B cell (primary cell): ENCODE results near the gene ADAMTS2. TPM values are rescaled to one million over a fixed set of nuclear protein-coding genes. Genes with fewer than 3 reads are reported as not detected.

Experiments
- ATAC-seq: fragments of 200-7000 bp; cut with Tn5 transposase; one replicate; pipeline ENCODE4 v1.10.0; 2021; ENCODE audit warnings: low read depth, mild to moderate bottlenecking, moderate number of reproducible peaks, moderate library complexity
- CTCF ChIA-PET: fragments of 350-600 bp; sonication (Branson Sonifier 250); formaldehyde crosslinking; loops from one replicate; lab custom pipeline; 2021; ENCODE audit warnings: antibody characterized with exemption, inconsistent platforms; lab: Charles Lee
- POLR2A ChIA-PET: fragments of 350-600 bp; sonication (Branson Sonifier 250); formaldehyde crosslinking; loops from one replicate; lab custom pipeline; 2021; ENCODE audit warnings: antibody characterized with exemption; lab: Charles Lee
- DNase-seq: peaks from one replicate; pipeline ENCODE4 v3.0.0; 2013
- H2AFZ ChIP-seq: 2 replicates; pipeline ENCODE4 v1.6.1; 2012; ENCODE audit warnings: mild to moderate bottlenecking, low read depth, low read length; ENCODE audit not compliant: insufficient read depth, poor library complexity, severe bottlenecking
- H3K27ac ChIP-seq, 2 donors: 1 replicate in 1 of 2; 2 replicates in 1 of 2; pipeline ENCODE4 v1.5.1; 2012 to 2013; ENCODE audit warnings: low read length in 2 of 2, mild to moderate bottlenecking in 2 of 2, moderate library complexity in 1 of 2
- H3K27me3 ChIP-seq, 4 experiments: fragments of 200-600 bp in 1 of 4; sonication (generic) in 1 of 4; replicated peaks in 1 of 4; 1 replicate in 2 of 4; 2 replicates in 2 of 4; pipeline versions ENCODE4 v1.6.1 to v1.7.0; 2013 to 2016; ENCODE audit warnings: low read length in 3 of 4, mild to moderate bottlenecking in 2 of 4, mixed read lengths in 1 of 4, moderate library complexity in 1 of 4; ENCODE audit not compliant: insufficient read depth in 4 of 4, control insufficient read depth in 3 of 4; ENCODE audit errors: control extremely low read depth in 1 of 4
- H3K36me3 ChIP-seq, 2 experiments: replicated peaks in 1 of 2; 1 replicate in 1 of 2; 2 replicates in 1 of 2; pipeline versions ENCODE4 v1.6.1 to v1.7.1; 2013; ENCODE audit warnings: low read length in 1 of 2; ENCODE audit not compliant: insufficient read depth in 2 of 2, control insufficient read depth in 1 of 2; ENCODE audit errors: control extremely low read depth in 1 of 2, extremely low read depth in 1 of 2
- H3K4me1 ChIP-seq, 2 donors: fragments of 200-600 bp in 1 of 2; sonication (generic) in 1 of 2; 1 replicate in 1 of 2; 2 replicates in 1 of 2; pipeline versions ENCODE4 v1.5.1 to v1.6.1; 2013 to 2017; ENCODE audit warnings: low read length in 2 of 2; ENCODE audit not compliant: control insufficient read depth in 2 of 2, insufficient read depth in 2 of 2
- H3K4me2 ChIP-seq: replicated peaks from 2 replicates; pipeline ENCODE3; 2012; ENCODE audit warnings: mild to moderate bottlenecking, low read depth, low read length; ENCODE audit not compliant: poor library complexity, severe bottlenecking
- H3K4me3 ChIP-seq, 5 experiments: fragments of 200-600 bp in 1 of 5; sonication (generic) in 1 of 5; 1 replicate in 3 of 5; 2 replicates in 2 of 5; pipeline versions ENCODE4 v1.5.1 to v1.7.0; 2011 to 2016; ENCODE audit warnings: low read length in 4 of 5, mild to moderate bottlenecking in 4 of 5, low read depth in 2 of 5, control low read depth in 1 of 5, moderate library complexity in 1 of 5; ENCODE audit not compliant: insufficient read depth in 1 of 5; ENCODE audit errors: control extremely low read depth in 1 of 5, extremely low read depth in 1 of 5
- H3K79me2 ChIP-seq: fragments of 200-600 bp; sonication (generic); one replicate; pipeline ENCODE4 v1.6.0; 2016; ENCODE audit warnings: low read length; ENCODE audit not compliant: control insufficient read depth, insufficient read depth
- H3K9ac ChIP-seq: fragments of 200-600 bp; sonication (generic); 2 replicates; pipeline ENCODE4 v1.6.1; 2017; ENCODE audit warnings: mild to moderate bottlenecking, low read length, moderate library complexity
- H3K9me3 ChIP-seq, 3 donors: one replicate each; pipeline versions ENCODE4 v1.6.1 to v1.7.1; 2013; ENCODE audit warnings: low read length in 2 of 3; ENCODE audit not compliant: control insufficient read depth in 2 of 3, insufficient read depth in 1 of 3; ENCODE audit errors: control extremely low read depth in 1 of 3
- H4K20me1 ChIP-seq: 2 replicates; pipeline ENCODE4 v1.6.0; 2012; ENCODE audit warnings: mild to moderate bottlenecking, low read length; ENCODE audit not compliant: insufficient read depth, control insufficient read depth, poor library complexity, severe bottlenecking
- H3K27ac Mint-ChIP-seq: one replicate; pipeline ENCODE4 v1.8.0; 2021; ENCODE audit warnings: mixed read lengths
- H3K27me3 Mint-ChIP-seq: one replicate; pipeline ENCODE4 v1.8.0; 2021; ENCODE audit warnings: mixed read lengths
- H3K4me1 Mint-ChIP-seq: one replicate; pipeline ENCODE4 v1.8.0; 2021; ENCODE audit warnings: mixed read lengths
- H3K4me3 Mint-ChIP-seq: one replicate; pipeline ENCODE4 v1.8.0; 2021; ENCODE audit warnings: mixed read lengths
- H3K9me3 Mint-ChIP-seq: one replicate; pipeline ENCODE4 v1.8.0; 2022; ENCODE audit warnings: mixed read lengths; ENCODE audit not compliant: insufficient read depth
- EZH2 ChIP-seq: IDR thresholded peaks from 2 replicates; pipeline ENCODE4 v1.6.1; 2012; ENCODE audit warnings: borderline replicate concordance, low read depth, mild to moderate bottlenecking, moderate library complexity, low read length; ENCODE audit not compliant: insufficient read depth, poor library complexity, severe bottlenecking
- WGBS: methylation state at CpG from one replicate; pipeline ENCODE4 v1.1.5; 2013; ENCODE audit warnings: missing lambda C conversion rate; ENCODE audit not compliant: insufficient coverage; 5-methylcytosine and 5-hydroxymethylcytosine counted together
- intact Hi-C: fragments of 100-400 bp; cut with micrococcal nuclease; formaldehyde crosslinking; loops from one replicate; pipeline ENCODE4 v1.10.0; 2022
- polyA plus RNA-seq: library from polyadenylated mRNA; depleted of rRNA; stranded (reverse); fragments of >200 nt; gene quantifications from 2 replicates; pipeline ENCODE4 v1.2.3, GENCODE V29; 2012
- total RNA-seq, 2 donors: library from RNA; stranded (reverse); fragments of 120-200 nt in 1 of 2; gene quantifications; 1 replicate in 1 of 2; 2 replicates in 1 of 2; pipeline versions ENCODE4 v1.2.3 to v1.2.4, GENCODE V29; 2013 to 2022
- TF ChIP-seq, protein P1 (sequence below): fragments of 200-600 bp; IDR thresholded peaks from one replicate; pipeline ENCODE4 v1.8.0; 2022; ENCODE audit warnings: antibody characterized with exemption, mild to moderate bottlenecking

ADAMTS2 gene
- total and polyA plus RNA-seq, 2 donors (not counting 1 experiment from before 2014, with no cell fraction given) = not detected

- ChIA-PET POLR2A (no interaction called here), CTCF (no interaction called here)
- Histone ChIP-seq H3K4me3 (no peak overlapping the region), H3K4me1 (no peaks in the 10 kb centered on the region), H3K9me3 (no peaks in the 10 kb centered on the region), H3K27ac (no peak overlapping the region), H3K79me2 (no peaks in the 10 kb centered on the region), H3K9ac (no peak overlapping the region), H4K20me1 (no peaks in the 10 kb centered on the region), H3K27me3 (no peaks in the 10 kb centered on the region), H3K36me3 (no peaks in the 10 kb centered on the region), H2AFZ (no peak overlapping the region), H3K4me2 (no peak overlapping the region)
- no peaks in the 10 kb centered on the region for H3K4me1 Mint-ChIP-seq
- no peak for TF ChIP-seq EZH2
- TF ChIP-seq, protein P1, sequence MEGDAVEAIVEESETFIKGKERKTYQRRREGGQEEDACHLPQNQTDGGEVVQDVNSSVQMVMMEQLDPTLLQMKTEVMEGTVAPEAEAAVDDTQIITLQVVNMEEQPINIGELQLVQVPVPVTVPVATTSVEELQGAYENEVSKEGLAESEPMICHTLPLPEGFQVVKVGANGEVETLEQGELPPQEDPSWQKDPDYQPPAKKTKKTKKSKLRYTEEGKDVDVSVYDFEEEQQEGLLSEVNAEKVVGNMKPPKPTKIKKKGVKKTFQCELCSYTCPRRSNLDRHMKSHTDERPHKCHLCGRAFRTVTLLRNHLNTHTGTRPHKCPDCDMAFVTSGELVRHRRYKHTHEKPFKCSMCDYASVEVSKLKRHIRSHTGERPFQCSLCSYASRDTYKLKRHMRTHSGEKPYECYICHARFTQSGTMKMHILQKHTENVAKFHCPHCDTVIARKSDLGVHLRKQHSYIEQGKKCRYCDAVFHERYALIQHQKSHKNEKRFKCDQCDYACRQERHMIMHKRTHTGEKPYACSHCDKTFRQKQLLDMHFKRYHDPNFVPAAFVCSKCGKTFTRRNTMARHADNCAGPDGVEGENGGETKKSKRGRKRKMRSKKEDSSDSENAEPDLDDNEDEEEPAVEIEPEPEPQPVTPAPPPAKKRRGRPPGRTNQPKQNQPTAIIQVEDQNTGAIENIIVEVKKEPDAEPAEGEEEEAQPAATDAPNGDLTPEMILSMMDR = no peak
- no peak overlapping the region for H3K27ac Mint-ChIP-seq
- intact Hi-C loops = no loop called here
- DNase-seq (no peak), ATAC-seq (no peak)
- H3K4me3 Mint-ChIP-seq = no peak overlapping the region
- no peaks in the 10 kb centered on the region for H3K27me3 Mint-ChIP-seq
- 89% methylated on average over 11 of the region's 14 CpGs for WGBS
- H3K9me3 Mint-ChIP-seq = peaks cover 6% of the 10 kb centered on the region
Observed at GRCh38 chr5:179279347-179280094, 65.7 kb downstream of the ADAMTS2 start.

DNA sequence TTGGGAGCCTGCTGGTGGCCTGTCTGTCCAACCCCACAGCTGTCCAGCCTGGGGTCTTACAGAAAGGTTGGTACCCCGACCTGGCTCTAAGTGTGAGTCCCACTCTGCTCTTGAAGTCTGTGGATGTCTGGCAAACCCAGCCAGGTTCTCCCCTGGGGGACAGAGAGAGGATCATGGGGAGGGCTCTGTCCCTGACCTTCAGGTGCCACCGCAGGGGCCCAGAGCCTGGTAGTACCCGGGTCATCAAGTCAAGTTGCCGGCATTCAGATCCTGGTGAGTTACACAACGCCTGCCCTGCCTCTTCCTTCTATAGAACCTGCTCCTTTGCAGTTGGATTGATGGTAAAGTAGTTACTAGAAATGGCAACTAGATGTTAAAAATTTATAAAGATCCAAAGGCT, 66.7 kb downstream of the ADAMTS2 start:
- WGBS = 36% methylated on average over 3 of the region's 5 CpGs
- no peak overlapping the region for H3K4me2 ChIP-seq
- no peak overlapping the region for H2AFZ ChIP-seq
- no peaks in the 10 kb centered on the region for H3K4me1 Mint-ChIP-seq
- TF ChIP-seq, protein P1 = no peak
- no peak for TF ChIP-seq EZH2
- DNase-seq = no peak
- H3K4me3 Mint-ChIP-seq = no peak overlapping the region
- no peak overlapping the region for H3K27ac ChIP-seq
- no peaks in the 10 kb centered on the region for H4K20me1 ChIP-seq
- peaks cover 6% of the 10 kb centered on the region for H3K9me3 Mint-ChIP-seq
- no peak for ATAC-seq
- H3K79me2 ChIP-seq = no peaks in the 10 kb centered on the region
- ChIA-PET POLR2A (no interaction called here), CTCF (no interaction called here)
- H3K9ac ChIP-seq = no peak overlapping the region
- no peaks in the 10 kb centered on the region for H3K9me3 ChIP-seq
- H3K27ac Mint-ChIP-seq = no peak overlapping the region
- no peak overlapping the region for H3K4me3 ChIP-seq
- no peaks in the 10 kb centered on the region for H3K27me3 ChIP-seq
- intact Hi-C loops = no loop called here
- H3K4me1 ChIP-seq = no peaks in the 10 kb centered on the region
- no peaks in the 10 kb centered on the region for H3K36me3 ChIP-seq
- H3K27me3 Mint-ChIP-seq = no peaks in the 10 kb centered on the region
